OCI-LY1 (cell line): Measurements from ENCODE around the gene FMR1.

Experiments used
- H2AFZ ChIP-seq: fragments of 200-600 bp; sonication (generic), shearing (Covaris generic); 2 replicates; pipeline ENCODE4 v1.6.0; 2014; ENCODE audit warnings: antibody characterized with exemption, mild to moderate bottlenecking, low read length
- H3F3A ChIP-seq: fragments of 200-600 bp; sonication (generic), shearing (Covaris generic); 2 replicates; pipeline ENCODE4 v1.6.0; 2014; ENCODE audit warnings: mild to moderate bottlenecking, antibody characterized with exemption, low read length, moderate library complexity; ENCODE audit not compliant: insufficient read depth
- H3K27ac ChIP-seq: fragments of 200-600 bp; sonication (generic); 2 replicates; pipeline ENCODE4 v1.5.1; 2014; ENCODE audit warnings: low read length, mixed run types, mild to moderate bottlenecking, low read depth; ENCODE audit not compliant: poor library complexity, severe bottlenecking
- H3K27me3 ChIP-seq: fragments of 200-600 bp; sonication (generic); 2 replicates; pipeline ENCODE4 v1.6.0; 2014; ENCODE audit warnings: antibody characterized with exemption, mild to moderate bottlenecking, low read length, moderate library complexity; ENCODE audit not compliant: insufficient read depth
- H3K36me3 ChIP-seq: fragments of 200-600 bp; sonication (generic); 2 replicates; pipeline ENCODE4 v1.6.1; 2014; ENCODE audit warnings: mild to moderate bottlenecking, antibody characterized with exemption, low read length, moderate library complexity, mixed read lengths; ENCODE audit not compliant: insufficient read depth
- H3K4me1 ChIP-seq: fragments of 200-600 bp; sonication (generic); 2 replicates; pipeline ENCODE4 v1.5.1; 2014; ENCODE audit warnings: mild to moderate bottlenecking, low read length, moderate library complexity; ENCODE audit not compliant: insufficient read depth, severe bottlenecking
- H3K4me2 ChIP-seq: fragments of 200-600 bp; sonication (generic), shearing (Covaris generic); 2 replicates; pipeline ENCODE4 v1.6.1; 2014; ENCODE audit warnings: low read length
- H3K4me3 ChIP-seq: fragments of 200-600 bp; sonication (generic); 2 replicates; pipeline ENCODE4 v1.5.1; 2014; ENCODE audit warnings: low read length, low read depth, mild to moderate bottlenecking, mixed read lengths; ENCODE audit not compliant: poor library complexity, severe bottlenecking
- H3K79me2 ChIP-seq: fragments of 200-600 bp; shearing (Covaris generic); 2 replicates; pipeline ENCODE4 v1.6.1; 2016; ENCODE audit warnings: mixed run types, low read length, mixed read lengths; ENCODE audit not compliant: insufficient read depth
- H3K9ac ChIP-seq: fragments of 200-600 bp; sonication (generic), shearing (Covaris generic); 2 replicates; pipeline ENCODE4 v1.6.1; 2014; ENCODE audit warnings: mild to moderate bottlenecking, low read length, mixed read lengths
- H3K9me2 ChIP-seq: fragments of 200-600 bp; sonication (generic), shearing (Covaris generic); 2 replicates; pipeline ENCODE4 v1.6.1; 2014; ENCODE audit warnings: low read depth, mild to moderate bottlenecking, low read length, mixed read lengths
- H3K9me3 ChIP-seq: fragments of 200-600 bp; shearing (Covaris generic); 2 replicates; pipeline ENCODE4 v1.6.1; 2014; ENCODE audit warnings: low read length, mixed read lengths
- H4K20me1 ChIP-seq: fragments of 200-600 bp; sonication (generic), shearing (Covaris generic); 2 replicates; pipeline ENCODE4 v1.6.0; 2016; ENCODE audit warnings: mild to moderate bottlenecking, low read length; ENCODE audit not compliant: insufficient read depth
- CTCF ChIP-seq: fragments of 200-600 bp; sonication (generic), shearing (Covaris generic); IDR thresholded peaks from 2 replicates; pipeline ENCODE4 v1.5.1; 2017; ENCODE audit warnings: mild to moderate bottlenecking, antibody characterized with exemption, low read length, moderate library complexity, mixed read lengths
- EZH2 ChIP-seq: fragments of 200-600 bp; sonication (generic), shearing (Covaris generic); IDR thresholded peaks from 2 replicates; pipeline ENCODE4 v1.8.0; 2017; ENCODE audit warnings: borderline replicate concordance, mixed run types, mild to moderate bottlenecking, antibody characterized with exemption, low read length, moderate library complexity, mixed read lengths

FMR1 gene

GRCh38 chrX:147927256-147927655, 15.5 kb downstream of the FMR1 start:
- Histone ChIP-seq H3K4me1 (no peaks in the 10 kb centered on the region), H3K27ac (no peak overlapping the region), H3K27me3 (no peaks in the 10 kb centered on the region), H3K36me3 (peaks cover 47% of the 10 kb centered on the region), H3K9me2 (no peaks in the 10 kb centered on the region), H2AFZ (no peak overlapping the region), H3K4me2 (no peak overlapping the region), H4K20me1 (no peaks in the 10 kb centered on the region), H3K79me2 (peaks cover 7% of the 10 kb centered on the region; the same call in 1 of the 2 replicates), H3F3A (no peaks in the 10 kb centered on the region), H3K4me3 (no peak overlapping the region), H3K9ac (no peak overlapping the region), H3K9me3 (no peaks in the 10 kb centered on the region)
- no peak for TF ChIP-seq EZH2
- TF ChIP-seq CTCF = no peak

GRCh38 chrX:147933815-147934214, 22.1 kb downstream of the FMR1 start:
- H3F3A ChIP-seq = no peaks in the 10 kb centered on the region
- H3K27ac ChIP-seq = no peak overlapping the region
- peaks cover 76% of the 10 kb centered on the region for H3K36me3 ChIP-seq
- H3K4me2 ChIP-seq = no peak overlapping the region
- no peaks in the 10 kb centered on the region for H4K20me1 ChIP-seq
- H3K9me2 ChIP-seq = no peaks in the 10 kb centered on the region
- no peaks in the 10 kb centered on the region for H3K9me3 ChIP-seq
- H2AFZ ChIP-seq = no peak overlapping the region
- TF ChIP-seq EZH2 = no peak
- no peaks in the 10 kb centered on the region for H3K79me2 ChIP-seq
- no peak overlapping the region for H3K4me3 ChIP-seq
- no peaks in the 10 kb centered on the region for H3K27me3 ChIP-seq
- H3K9ac ChIP-seq = no peak overlapping the region
- no peaks in the 10 kb centered on the region for H3K4me1 ChIP-seq

- H3K36me3 ChIP-seq = peaks cover 73% of the 10 kb centered on the region
- no peaks in the 10 kb centered on the region for H3F3A ChIP-seq
- H3K27me3 ChIP-seq = no peaks in the 10 kb centered on the region
- H3K79me2 ChIP-seq = no peaks in the 10 kb centered on the region
- no peaks in the 10 kb centered on the region for H3K9me3 ChIP-seq
- no peak overlapping the region for H3K4me3 ChIP-seq
- H3K4me2 ChIP-seq = no peak overlapping the region
- H2AFZ ChIP-seq = no peak overlapping the region
- no peaks in the 10 kb centered on the region for H3K4me1 ChIP-seq
- H3K9ac ChIP-seq = no peak overlapping the region
- no peak for TF ChIP-seq EZH2
- TF ChIP-seq CTCF = no peak
- no peaks in the 10 kb centered on the region for H3K9me2 ChIP-seq
- no peak overlapping the region for H3K27ac ChIP-seq
- no peaks in the 10 kb centered on the region for H4K20me1 ChIP-seq
Measured at GRCh38 chrX:147935156-147935758, 23.5 kb downstream of the FMR1 start.

- Histone ChIP-seq H3K4me3 (no peak overlapping the region), H3K9ac (no peak overlapping the region), H3K4me2 (no peak overlapping the region), H3K9me2 (no peaks in the 10 kb centered on the region), H3K27ac (no peak overlapping the region), H2AFZ (no peak overlapping the region), H3K36me3 (peaks cover 65% of the 10 kb centered on the region), H3K27me3 (no peaks in the 10 kb centered on the region), H3K4me1 (no peaks in the 10 kb centered on the region), H3K9me3 (no peaks in the 10 kb centered on the region), H4K20me1 (no peaks in the 10 kb centered on the region), H3K79me2 (no peaks in the 10 kb centered on the region), H3F3A (no peaks in the 10 kb centered on the region)
- TF ChIP-seq EZH2 (no peak), CTCF (no peak)
Measured at GRCh38 chrX:147945286-147945685, 33.6 kb downstream of the FMR1 start.
